Left renal cortex interstitium (tissue), 4 donors: ENCODE data around the gene DNAJB8. TPM values are rescaled to one million over a fixed set of nuclear protein-coding genes. Genes with fewer than 3 reads are reported as not detected.

Experiments used
- DNase-seq, 4 donors: peaks; one replicate each; pipeline ENCODE4 v3.0.0-alpha.2; 2013; ENCODE audit warnings: low read depth in 4 of 4, low spot score in 2 of 4, missing footprints in 1 of 4
- polyA plus RNA-seq, 4 donors: library from polyadenylated mRNA; unstranded; fragments of 120-200 nt; gene quantifications; one replicate each; pipeline ENCODE4 v1.2.1, GENCODE V29; 2013; ENCODE audit not compliant: insufficient read length in 4 of 4

DNAJB8 gene
- polyA plus RNA-seq, 4 donors, result not detected

GRCh38 chr3:128452120-128452519 is 14.6 kb downstream of the DNAJB8 start:
- no peak for DNase-seq

DNA sequence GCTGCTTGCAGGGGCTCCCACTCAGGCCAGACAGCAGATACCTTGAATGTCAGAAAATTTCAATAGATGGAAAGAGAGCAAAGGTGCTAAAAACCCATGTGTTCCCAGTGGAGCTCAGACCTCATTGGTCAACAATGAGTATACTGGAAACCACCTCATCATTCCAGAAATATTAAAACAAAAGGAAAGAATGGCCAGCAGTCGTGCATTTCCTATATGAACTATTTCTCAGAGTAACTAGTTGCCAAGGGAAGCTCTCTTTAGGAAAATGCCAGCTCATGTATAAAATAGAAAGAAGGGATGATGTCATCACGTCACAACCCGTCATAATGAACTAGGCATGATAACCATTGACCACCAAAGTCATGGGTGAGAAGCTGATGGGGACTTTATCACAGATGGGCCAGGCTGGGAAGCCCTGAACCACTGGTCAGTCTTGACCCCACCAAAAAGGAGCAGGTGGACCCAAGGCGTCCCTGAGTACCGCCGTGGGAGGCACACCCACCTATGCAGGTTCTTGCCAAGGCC is 17.5 kb downstream of the DNAJB8 start:
- no peak for DNase-seq

GRCh38 chr3:128448491-128448890 is 18.2 kb downstream of the DNAJB8 start:
- DNase-seq, result no peak

DNA sequence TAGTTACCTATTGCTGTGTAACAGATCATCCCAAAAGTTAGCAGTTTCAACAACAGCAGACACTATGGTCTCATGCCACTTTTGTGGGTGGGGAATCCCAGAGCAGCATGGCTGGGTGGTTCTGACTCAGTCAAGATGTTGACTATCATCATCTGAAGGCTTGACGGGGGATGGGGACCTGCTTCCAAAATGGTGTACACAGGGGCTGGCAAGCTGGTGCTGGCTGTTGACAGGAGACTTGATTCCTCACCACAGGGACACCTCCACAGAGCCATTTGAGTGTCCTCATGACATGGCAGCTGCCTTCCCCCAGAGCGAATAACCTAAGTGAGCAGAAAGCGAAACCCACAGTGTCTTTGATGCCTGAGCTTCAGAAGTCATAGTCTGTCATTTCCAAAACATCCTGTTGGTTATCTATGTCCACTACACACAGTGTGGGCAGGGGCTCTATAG is 19.1 kb downstream of the DNAJB8 start:
- no peak for DNase-seq

- DNase-seq, result no peak
These were observed 19.9 kb downstream of the DNAJB8 start for GRCh38 chr3:128446821-128447220.

DNA sequence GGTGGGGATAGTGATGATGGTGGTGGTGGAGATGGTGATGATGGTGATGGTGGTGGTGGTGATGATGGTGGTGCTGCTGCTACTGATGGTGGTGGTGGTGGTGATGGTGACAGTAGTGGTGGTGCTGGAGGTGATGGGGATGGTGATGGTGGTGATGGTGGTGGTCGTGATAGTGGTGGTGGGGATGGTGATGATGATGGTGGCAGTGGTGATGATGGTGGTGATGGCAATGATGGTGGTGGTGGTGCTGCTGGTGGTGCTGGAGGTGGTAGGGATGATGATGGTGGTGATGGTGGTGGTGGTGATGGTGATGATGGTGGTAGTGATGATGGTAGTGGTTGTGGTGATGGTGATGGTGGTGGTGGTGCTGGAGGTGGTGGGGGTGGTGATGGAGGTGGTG is 21.3 kb downstream of the DNAJB8 start:
- no peak for DNase-seq

DNA sequence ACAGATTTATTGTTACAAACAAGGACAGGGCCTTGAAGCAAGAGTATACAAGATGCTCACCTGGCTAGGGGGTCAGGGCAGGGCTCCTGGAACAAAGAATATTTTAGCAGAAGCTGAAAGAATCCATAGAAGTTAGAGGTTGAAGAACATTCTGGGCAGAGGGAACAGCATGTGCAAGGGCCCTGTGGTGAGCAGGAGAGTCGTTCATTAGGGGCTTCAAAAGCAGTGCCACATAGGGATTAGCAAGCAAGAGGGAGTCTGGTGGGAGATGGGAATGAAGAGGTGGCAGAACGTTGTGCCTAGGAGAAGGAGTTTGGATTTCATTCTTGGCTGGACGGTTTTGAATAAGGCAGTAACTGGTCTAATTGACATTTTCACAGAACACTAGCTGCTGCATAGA is 22.9 kb downstream of the DNAJB8 start:
- DNase-seq, result no peak

DNA sequence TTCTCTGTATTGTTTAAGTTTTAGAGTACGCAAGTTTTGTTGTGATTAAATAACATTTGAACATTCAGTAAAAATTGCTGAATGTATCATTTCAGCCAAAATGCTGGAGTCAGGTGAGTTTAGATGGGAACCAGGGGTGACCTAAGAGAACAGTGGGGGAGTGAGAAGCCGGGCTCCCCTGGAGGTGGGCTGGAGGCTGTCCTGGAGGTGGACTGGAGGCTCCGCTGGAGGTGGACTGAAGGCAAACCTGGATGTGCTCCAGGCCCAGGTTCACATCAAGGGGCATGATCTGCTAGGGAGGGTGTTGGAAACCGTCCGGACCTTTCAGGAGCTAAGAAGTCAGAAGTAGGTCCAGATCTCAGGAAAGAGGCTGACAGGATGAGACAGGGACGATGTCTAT is 23.7 kb downstream of the DNAJB8 start:
- no peak for DNase-seq

- DNase-seq, result no peak
These were observed 24.6 kb downstream of the DNAJB8 start for GRCh38 chr3:128442070-128442469.

DNA sequence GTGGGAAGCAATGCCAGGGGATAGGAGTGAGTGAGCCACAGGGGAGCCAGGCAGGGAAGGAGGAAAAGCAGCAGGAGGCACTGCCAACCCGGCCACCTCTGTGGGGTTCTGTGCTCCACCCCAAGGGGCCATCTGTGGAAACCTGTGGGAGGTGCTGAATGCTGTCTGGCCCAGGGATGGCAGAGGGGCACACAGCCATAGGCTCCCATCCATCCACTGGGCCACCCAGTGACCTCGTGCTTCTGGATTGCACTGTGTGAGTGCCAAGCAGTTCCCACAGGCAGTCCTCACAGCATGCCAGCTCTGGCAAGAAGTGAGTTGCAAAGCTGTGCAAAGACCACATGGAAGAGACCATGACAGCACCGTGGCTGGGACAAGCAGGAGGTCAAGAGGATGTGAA is 27.5 kb downstream of the DNAJB8 start:
- DNase-seq, result no peak

DNA sequence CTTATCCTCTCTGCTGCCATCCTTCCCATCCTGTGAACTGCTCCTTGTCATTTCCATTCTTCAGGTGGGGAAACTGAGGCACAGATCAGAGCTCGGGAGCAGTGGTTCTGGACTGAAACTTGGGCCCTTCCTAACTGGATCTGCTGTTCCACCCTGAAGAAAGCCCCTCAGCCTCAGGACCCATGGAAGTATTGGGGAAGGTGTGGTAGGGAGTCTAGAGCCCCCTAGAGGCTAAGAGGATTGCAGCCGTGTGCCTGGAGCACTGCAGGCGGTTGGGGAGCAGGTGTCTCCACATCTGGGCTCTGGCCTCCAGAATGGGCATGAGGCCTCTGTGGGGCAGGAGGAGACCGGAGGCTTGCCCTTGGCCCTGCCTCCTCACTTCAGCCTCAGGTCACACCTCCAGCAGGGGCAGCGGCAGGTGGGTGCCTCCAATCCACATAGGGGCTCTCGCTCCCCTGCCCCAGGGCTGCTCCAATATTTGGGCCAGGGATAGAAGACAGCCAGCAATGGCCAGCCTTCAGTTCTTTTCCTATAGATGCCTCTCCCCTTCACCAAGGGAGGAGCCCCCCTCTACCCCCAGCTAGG is 28.1 kb downstream of the DNAJB8 start:
- DNase-seq, result no peak

DNA sequence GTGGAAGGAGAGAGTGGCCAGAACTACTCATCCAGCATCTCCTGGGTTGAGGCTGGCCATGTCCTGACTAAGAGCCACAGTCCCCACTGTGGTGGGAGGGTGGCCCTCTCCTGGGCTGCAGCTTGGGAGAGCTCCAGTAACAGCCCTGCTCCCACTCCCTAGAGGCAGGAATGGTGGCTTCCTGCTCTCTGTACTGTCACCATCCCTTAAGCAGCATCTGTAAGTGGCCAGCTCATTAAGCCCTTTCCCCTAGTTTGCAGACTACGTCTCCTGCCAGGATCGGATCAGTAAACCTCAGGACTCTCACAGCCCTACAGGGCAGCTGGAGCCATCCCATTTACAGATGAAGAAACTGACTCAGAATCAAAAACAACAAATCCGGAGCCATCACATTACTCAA is 30.5 kb downstream of the DNAJB8 start:
- DNase-seq, result no peak

GRCh38 chr3:128435561-128435960 is 31.1 kb downstream of the DNAJB8 start:
- no peak for DNase-seq

DNA sequence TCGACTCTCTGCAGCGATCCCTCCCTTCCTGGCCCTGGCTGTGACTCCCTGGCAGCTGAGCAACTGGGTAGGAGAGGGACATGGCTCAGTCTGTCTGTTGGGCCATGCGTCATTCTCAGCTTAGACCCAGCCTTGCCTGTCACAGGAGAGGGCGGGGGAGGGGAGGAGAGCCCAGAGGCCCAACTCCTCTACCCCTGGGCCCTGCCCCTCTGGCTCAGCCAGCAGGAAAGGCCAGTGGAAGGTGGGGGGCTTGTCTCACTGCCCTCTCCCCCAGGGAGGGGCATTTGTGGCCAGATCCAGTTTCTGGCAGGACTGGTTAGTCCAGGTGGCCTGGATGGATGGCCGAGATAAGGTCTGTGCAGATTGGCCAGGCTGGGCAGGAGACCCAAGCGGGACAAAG is 31.6 kb downstream of the DNAJB8 start:
- peak in 1 of 4 donors; percentile 47 for DNase-seq

GRCh38 chr3:128434524-128434923 is 32.2 kb downstream of the DNAJB8 start:
- DNase-seq, result no peak

DNA sequence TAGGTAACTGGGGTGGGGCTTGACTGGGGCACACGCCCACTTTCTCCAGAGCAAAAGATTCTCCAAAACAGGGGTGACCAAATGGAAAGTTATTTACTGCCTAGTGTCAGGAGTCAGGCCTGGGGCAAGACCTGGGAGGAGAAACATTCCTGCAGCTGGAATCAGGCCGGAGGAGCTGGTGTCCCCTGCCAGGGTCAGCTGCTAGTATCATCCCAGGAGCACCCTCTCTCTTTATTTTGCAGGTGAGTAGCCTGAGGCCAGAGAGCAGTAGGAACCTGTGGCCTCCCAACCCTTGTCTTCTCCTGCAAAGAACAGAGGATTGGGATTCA is 32.9 kb downstream of the DNAJB8 start:
- no peak for DNase-seq

DNA sequence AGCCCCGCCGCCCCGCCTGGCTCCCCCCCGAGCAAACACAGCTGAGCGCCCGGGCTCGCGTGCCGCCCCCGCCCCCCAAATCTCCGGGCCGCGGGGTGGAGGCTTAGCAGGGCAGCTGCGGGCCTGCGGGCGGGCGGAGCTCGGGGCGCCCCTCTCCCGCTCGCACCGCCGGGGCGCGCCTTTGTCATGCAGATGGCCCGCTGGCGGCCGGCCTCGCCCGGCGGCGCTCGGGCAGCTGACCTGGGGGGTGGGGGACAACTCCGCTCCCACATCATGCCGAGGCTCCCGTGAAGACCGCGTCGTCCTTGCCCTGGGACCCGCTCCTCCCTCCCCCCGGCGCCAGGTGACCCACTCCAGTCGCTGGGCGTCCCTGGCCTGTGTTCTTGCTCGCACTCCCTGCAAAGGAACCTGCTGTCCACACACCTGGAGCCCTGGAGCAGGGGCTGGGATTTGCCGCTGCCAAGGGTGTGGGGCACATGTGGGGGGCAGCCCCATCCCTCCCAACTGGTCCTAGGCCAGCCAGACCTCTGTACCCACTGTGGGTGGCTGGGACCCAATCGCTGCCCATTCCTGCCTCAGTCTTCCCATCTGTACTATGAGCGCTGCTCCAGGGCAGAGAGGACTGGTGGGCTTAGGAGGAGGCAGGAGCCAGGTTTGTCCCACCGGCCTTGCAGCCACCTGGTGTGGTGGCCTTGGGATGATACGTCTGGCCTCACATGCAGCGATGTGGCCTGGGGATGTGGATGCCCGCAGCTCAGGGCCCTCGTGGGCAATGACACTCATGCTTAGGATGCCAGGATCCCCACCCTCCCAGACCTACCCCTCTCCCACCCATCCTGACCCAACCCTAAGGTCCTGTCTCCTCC is 33.5 kb downstream of the DNAJB8 start:
- DNase-seq, result no peak

DNA sequence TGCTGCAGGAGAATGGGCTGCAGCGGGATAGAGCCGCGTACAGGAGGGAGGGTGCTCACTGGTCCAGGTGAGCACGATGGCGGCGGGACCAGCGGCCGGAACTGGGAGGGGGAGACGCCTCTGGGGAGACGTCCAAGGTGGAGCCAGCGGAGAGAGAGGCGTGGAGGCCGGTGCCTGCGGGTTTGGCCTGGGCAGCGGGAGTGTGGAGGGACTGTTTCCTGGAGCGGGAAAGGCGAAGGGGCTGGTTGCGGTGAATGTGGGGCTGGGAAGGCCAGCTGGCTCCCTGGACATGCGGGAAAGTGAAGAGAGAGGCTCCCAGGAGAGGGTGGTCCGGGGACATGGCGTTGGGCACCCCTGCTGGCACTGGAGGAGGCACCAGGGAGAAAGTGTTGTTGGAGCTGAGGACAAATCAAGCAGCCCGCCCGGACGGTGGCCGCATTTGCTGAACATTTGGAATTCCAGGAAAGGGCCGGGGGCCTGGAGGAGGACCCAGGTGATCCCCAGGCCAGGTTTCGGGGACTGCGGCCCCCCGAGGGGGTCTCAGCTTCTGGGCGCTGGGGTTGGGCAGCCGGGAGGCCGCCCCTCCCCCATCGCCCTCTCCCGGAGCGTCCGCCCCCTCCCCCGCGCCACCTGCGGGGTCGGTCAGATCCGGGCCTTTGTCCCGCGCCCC is 34.3 kb downstream of the DNAJB8 start:
- no peak for DNase-seq

- DNase-seq, result no peak
These were observed 34.8 kb downstream of the DNAJB8 start for GRCh38 chr3:128431803-128432300.

DNA sequence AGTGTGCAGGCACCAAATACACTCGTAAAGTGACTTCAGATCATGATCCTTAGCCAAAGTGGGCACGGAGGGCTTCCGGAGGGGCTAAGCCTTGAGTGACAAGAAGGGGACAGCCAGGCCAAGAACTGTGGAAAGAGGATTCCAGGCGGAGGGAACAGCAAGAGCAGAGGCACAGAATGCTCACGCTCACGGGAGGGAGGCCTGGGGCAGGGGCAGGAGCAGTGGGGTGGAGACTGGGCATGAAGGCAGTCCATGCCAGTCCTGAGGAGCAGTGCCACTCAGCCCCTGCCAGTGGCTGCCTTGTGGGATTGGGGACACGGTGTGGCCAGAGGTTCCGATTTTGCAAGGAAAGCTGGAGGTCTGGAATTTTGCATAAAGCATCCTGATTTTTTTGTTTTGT is 36.0 kb downstream of the DNAJB8 start:
- DNase-seq, result no peak

DNA sequence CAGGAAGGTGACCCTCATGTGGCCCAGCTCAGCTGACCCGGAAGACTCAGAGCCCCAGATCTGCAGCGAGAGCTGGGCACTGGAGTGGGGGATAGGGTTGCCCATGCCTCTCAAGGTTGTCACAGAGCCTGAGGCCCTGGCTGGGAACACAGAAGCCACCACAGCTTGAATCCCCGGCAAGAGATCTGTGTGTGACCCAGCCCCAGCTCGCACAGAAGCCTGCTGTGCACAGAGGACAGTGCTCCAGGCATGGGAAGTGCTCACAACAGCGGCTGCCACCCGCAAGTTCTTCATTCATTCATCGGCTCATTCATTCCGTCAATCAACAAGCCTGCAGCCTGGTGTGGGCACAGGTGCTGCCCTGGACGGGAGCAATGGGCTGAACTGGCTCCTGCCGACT is 36.4 kb downstream of the DNAJB8 start:
- no peak for DNase-seq
